Measurements from ENCODE around the gene TAS1R1. TPM values are rescaled to one million over a fixed set of nuclear protein-coding genes. Genes with fewer than 3 reads are reported as not detected.
A peak's percentile ranks its signal among the peaks of the same experiment; 100 is the strongest.

The TAS1R1 gene
- total RNA-seq, 4 donors from 2014 or later = not detected

GRCh38 chr1:6623269-6623965 lies 68.3 kb downstream of the TAS1R1 start:
- 44 to 48% methylated on average over 14 of the region's 14 CpGs for WGBS, 2 donors
- Histone ChIP-seq H3K36me3 (peaks cover 23 to 25% of the 10 kb centered on the region in 2 donors), H3K27ac (peak overlapping the region; percentile 85 to 96 (median 95))

DNA sequence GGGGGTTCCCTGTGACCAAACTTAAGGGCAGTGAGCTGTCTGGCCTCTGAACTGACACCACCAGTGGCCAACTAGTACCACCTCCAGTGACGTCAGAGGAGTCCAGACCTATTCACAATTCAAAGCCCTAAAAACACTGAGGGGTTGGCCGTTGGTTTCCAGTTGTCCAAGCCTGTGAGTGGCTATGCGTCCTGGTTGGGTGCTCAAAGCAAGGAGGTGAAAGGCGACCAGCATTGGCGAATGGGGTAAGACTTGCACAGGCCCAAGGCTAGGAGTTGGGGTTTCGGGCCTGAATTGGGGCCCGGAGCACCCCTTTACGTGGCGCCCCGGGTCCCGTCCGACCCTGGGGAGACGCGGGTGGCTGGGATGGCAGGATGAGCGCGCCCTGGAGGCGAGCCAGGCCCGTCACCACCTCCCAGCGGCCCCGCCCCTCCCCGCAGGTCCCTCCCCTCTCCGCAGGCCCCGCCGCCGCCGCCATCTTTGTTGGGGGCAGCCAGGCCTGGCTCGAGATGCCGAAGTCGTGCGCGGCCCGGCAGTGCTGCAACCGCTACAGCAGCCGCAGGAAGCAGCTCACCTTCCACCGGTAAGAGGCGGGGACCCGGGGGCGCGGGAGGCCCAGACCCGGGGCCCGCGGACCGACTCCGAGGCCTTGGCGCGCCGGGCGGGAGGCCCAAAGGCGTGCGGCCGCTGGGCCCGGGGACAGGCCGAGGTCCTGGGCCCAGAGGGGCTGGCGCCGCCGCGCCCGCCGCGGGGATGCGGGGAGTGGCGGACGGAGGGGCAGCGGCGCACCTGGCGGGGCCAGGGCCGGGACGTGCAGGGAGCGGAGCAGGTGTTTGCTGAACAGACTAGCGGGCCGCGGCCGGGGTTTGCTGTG lies 69.8 kb downstream of the TAS1R1 start, which contains the start of gene THAP3:
Gene THAP3, plus strand, starts transcription at position 159 of the 874 bp plus-strand sequence. Its CDS starts 351 bp downstream, at position 510.
- intact Hi-C loops (cut with DNase I) = no loop called here

More at GRCh38 chr1:6623269-6623965, 68.3 kb downstream of the TAS1R1 start:
- TF ChIP-seq POLR2A (IDR thresholded peaks at IDR 0.05) (no peak), CTCF (IDR thresholded peaks at IDR 0.05) (no peak)
- peak; percentile 61 to 78 for DNase-seq
- H3K4me3 ChIP-seq (replicated peaks in 1 of 3) = no peak overlapping the region
- H3K27me3 ChIP-seq = no peaks in the 10 kb centered on the region
- no peaks in the 10 kb centered on the region for H3K9me3 ChIP-seq
- H3K4me1 ChIP-seq = peaks cover 40 to 45% of the 10 kb centered on the region in 2 donors
- intact Hi-C loops (cut with DNase I) = no loop called here

DNA sequence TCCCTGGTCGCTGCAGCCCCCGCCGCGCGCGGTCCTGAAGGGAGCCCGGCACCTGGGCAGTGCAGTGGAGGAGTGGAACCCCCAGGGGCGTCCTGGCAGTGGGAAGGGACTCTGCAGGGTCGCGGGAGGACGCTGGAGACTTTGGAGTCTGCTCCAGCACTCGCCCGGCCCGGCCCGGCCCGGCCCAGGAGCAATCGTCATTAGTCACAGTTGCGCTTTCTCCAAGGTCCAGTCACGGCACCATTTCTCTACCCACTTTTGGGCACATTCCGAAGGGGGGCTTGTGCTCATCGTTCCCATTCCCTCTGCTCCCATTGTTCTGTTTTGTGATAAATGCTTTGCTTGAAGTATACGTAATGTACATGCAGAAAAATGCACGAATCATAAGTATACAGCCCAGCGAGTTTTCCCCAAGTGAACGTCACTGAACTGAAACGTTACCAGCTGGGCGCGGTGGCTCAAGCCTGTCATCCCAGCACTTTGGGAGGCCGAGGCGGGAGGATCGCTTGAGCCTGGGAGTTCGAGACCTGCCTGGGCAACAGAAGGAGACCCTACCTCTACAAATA lies 70.6 kb downstream of the TAS1R1 start:
- no peaks in the 10 kb centered on the region for H3K9me3 ChIP-seq
- H3K4me3 ChIP-seq (replicated peaks in 1 of 3) = peak overlapping the region; percentile 20 to 64 (median 57)
- WGBS, 2 donors = 14 to 18% methylated on average over 14 to 17 of the region's 32 CpGs
- peaks cover 18 to 22% of the 10 kb centered on the region in 2 donors for H3K36me3 ChIP-seq
- no peak for DNase-seq
- no peak for TF ChIP-seq CTCF (IDR thresholded peaks at IDR 0.05)
- no peak for TF ChIP-seq POLR2A (IDR thresholded peaks at IDR 0.05)
- H3K27me3 ChIP-seq = no peaks in the 10 kb centered on the region
- intact Hi-C loops (cut with DNase I) = no loop called here
- H3K27ac ChIP-seq = peak overlapping the region; percentile 85 to 96 (median 95)
- H3K4me1 ChIP-seq = peaks cover 40 to 45% of the 10 kb centered on the region in 2 donors

More for the DNA sequence above, 69.8 kb downstream of the TAS1R1 start, which contains the start of gene THAP3:
- Histone ChIP-seq H3K36me3 (peaks cover 22 to 27% of the 10 kb centered on the region in 2 donors), H3K9me3 (no peaks in the 10 kb centered on the region), H3K27ac (peak within 1 kb of the TSS; percentile 85 to 96 (median 95)), H3K27me3 (no peaks in the 10 kb centered on the region), H3K4me1 (peaks cover 40 to 45% of the 10 kb centered on the region in 2 donors), H3K4me3 (replicated peaks in 1 of 3) (peak within 1 kb of the TSS; percentile 20 to 64 (median 57))
- DNase-seq = peak; percentile 85 to 86
- TF ChIP-seq CTCF (IDR thresholded peaks at IDR 0.05) (peak in 1 of 6 experiments; percentile 9), POLR2A (IDR thresholded peaks at IDR 0.05) (peak in 1 of 2 donors; percentile 71)
- WGBS, 2 donors = 0 to 11% methylated on average over 1 to 6 of the region's 73 CpGs

DNA sequence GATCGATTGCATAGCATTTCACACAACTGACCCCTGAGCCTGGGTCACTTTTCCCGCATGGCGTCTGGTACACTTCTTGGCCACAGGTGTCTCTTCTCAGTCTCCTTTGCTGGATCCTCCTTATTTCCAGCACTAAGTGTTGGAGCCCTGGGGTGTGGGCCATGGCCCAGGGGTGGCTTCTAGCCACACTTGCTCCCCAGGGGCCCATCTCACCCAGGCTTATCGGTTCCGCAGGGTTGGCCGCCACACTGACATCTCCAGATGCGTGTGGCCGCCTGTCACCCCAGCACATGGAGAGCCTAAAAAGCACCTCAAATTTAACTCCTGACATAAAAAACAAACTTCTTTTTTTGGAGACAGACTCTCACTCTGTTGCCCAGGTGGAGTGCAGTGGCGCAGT lies 71.9 kb downstream of the TAS1R1 start:
- H3K9me3 ChIP-seq = no peaks in the 10 kb centered on the region
- no peak for DNase-seq
- H3K4me1 ChIP-seq = peaks cover 36 to 39% of the 10 kb centered on the region in 2 donors
- TF ChIP-seq POLR2A (IDR thresholded peaks at IDR 0.05) = no peak
- TF ChIP-seq CTCF (IDR thresholded peaks at IDR 0.05) = no peak
- 91 to 97% methylated on average over 8 to 9 of the region's 9 CpGs for WGBS, 2 donors
- no peak overlapping the region for H3K27ac ChIP-seq
- H3K36me3 ChIP-seq = peaks cover 13 to 15% of the 10 kb centered on the region in 2 donors
- H3K27me3 ChIP-seq = no peaks in the 10 kb centered on the region
- H3K4me3 ChIP-seq (replicated peaks in 1 of 3) = no peak overlapping the region
- intact Hi-C loops (cut with DNase I) = no loop called here
